Measurements from ENCODE around the gene SH3BP4.

SH3BP4 gene

GRCh38 chr2:234966340-234966739, 14.5 kb downstream of the SH3BP4 start:
- in situ Hi-C loops (cut with MboI; ENCODE audit: low sequenced_read_pairs), result no loop called here

DNA sequence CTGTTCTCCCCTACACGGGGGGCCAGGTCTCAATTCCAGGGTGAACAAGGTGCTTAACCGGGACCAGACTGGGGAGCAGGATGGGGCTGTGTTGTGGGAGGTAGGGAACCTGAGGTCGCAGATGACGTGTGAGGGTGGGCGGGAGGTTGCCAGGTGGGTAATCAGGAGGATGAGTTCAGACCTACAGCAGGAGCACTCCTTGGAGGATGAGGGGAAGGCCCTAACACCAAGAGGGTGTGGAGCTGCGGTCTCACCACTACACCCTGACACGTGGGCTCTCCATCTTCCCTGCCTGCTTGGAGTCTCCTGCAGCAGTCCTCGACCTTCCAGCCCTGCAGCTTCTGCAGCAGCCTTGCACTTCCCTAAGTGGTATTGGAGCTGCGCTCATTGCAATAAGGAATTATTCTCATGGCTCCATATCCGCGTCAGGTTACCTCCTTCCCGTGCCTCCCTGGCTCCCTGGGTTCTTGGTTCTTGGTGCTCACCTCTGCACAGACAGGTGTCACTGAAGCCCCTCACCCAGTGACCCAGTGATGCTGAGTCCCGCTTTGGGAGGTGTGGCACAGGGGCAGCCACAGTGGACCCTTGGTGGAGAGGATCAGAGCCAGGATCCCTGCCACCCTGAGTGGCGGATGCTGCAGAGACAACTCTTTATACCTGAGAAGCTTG, 15.5 kb downstream of the SH3BP4 start:
- in situ Hi-C loops (cut with MboI; ENCODE audit: low sequenced_read_pairs), result no loop called here

DNA sequence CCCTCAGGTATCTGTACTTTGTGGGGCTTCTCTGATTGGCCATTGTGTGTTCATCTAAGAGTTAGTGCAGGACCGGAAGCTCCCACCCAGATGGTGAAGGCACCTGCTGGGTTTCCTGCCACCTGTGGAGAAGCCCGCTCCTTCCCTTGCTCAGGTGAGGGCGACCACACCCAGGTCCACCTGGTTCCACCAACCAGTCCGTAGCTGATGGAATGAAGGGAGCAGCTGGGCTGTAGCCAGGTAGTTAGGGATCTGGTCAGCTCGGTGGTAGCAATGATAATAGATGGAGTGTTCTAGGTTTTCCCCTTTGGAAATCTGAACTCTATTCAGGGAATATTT, 16.0 kb downstream of the SH3BP4 start:
- in situ Hi-C loops (cut with MboI; ENCODE audit: low sequenced_read_pairs), result no loop called here

- in situ Hi-C loops (cut with MboI; ENCODE audit: low sequenced_read_pairs), result no loop called here
Measured at GRCh38 chr2:234968631-234969305, 17.0 kb downstream of the SH3BP4 start.

DNA sequence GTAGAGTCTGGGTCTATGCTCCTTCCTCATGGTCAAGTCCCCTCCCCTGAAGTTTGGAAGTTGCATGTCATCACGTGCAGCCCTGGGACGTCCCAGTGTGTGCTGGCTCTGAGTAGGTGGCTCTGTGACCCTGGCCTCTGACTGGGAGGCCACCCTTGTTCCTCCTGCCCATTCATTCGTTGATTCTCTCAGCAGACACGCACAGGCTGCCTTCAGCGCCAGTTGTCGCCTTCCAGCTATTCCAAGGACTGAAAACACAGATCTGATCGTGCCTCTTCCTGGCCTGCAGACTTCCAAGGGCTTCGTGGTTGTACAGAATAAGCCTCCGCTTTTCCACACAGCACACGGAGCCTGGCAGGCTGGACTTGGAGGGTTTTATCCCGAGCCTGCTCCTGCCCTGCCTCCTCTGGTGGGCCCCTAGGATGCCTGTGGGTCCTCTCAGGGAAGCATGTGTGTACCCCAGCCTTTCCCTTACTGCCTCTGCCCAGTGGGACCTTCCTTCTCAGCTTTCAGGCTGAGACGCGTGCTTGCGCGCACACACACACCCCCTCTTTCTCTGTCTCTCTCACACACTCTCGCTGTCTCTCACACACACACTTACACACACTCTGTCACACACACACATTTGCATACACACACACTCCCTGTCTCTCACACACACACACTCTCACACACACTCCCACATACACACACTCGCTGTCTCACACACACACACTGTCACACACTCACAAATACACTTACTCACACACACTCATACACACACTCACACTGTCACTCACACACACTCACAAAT, 17.7 kb downstream of the SH3BP4 start:
- in situ Hi-C loops (cut with MboI; ENCODE audit: low sequenced_read_pairs), result no loop called here

GRCh38 chr2:234970099-234970440, 18.3 kb downstream of the SH3BP4 start:
- in situ Hi-C loops (cut with MboI; ENCODE audit: low sequenced_read_pairs), result no loop called here

- in situ Hi-C loops (cut with MboI; ENCODE audit: low sequenced_read_pairs), result no loop called here
Measured at GRCh38 chr2:234970477-234970882, 18.7 kb downstream of the SH3BP4 start.

DNA sequence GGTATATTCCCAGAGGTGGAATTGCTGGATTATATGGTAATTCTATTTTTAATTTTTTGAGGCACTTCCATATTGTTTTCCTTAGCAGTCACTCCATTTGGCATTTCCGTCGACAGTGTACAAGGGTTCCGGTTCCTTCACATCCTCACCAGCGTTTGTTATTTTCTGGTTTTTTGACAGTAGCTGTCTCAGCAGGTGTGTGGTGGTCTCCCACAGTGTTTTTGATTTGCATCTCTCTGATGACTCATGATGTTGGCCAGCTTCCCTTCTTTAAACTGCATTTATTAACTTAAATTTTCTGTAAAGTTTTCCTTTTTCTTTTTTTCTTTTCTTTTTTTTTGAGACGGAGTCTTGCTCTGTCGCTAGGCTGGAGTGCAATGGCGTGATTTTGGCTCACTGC, 19.7 kb downstream of the SH3BP4 start:
- in situ Hi-C loops (cut with MboI; ENCODE audit: low sequenced_read_pairs), result no loop called here

GRCh38 chr2:234973008-234973407, 21.2 kb downstream of the SH3BP4 start:
- in situ Hi-C loops (cut with MboI; ENCODE audit: low sequenced_read_pairs), result no loop called here

GRCh38 chr2:234974501-234975385, 22.9 kb downstream of the SH3BP4 start:
- in situ Hi-C loops (cut with MboI; ENCODE audit: low sequenced_read_pairs), result no loop called here

GRCh38 chr2:234975611-234976010, 23.8 kb downstream of the SH3BP4 start:
- in situ Hi-C loops (cut with MboI; ENCODE audit: low sequenced_read_pairs), result no loop called here

GRCh38 chr2:234976479-234977227, 24.8 kb downstream of the SH3BP4 start:
- in situ Hi-C loops (cut with MboI; ENCODE audit: low sequenced_read_pairs), result no loop called here

DNA sequence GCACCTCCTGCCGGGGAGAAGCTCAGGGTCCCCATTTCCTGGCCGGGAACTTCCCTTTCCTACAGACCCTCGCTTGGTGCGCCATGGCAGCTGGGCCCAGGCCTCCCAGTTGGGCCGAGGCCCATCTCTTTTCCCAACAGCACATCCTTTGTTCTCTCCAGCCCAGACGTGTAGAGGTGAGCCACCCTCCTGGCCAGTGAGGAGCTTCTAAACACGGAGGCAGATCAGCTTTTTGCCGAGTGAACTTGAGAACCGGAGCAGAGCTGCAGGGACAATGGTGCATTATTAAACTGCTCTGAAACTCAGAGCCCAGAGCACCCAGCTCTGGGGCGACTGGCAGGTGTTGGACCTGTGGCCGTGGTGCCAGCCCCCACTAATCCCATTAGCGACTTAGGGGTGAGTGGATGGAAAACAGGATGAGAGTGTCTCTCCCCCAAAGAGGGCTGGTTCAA, 25.4 kb downstream of the SH3BP4 start:
- in situ Hi-C loops (cut with MboI; ENCODE audit: low sequenced_read_pairs), result no loop called here

DNA sequence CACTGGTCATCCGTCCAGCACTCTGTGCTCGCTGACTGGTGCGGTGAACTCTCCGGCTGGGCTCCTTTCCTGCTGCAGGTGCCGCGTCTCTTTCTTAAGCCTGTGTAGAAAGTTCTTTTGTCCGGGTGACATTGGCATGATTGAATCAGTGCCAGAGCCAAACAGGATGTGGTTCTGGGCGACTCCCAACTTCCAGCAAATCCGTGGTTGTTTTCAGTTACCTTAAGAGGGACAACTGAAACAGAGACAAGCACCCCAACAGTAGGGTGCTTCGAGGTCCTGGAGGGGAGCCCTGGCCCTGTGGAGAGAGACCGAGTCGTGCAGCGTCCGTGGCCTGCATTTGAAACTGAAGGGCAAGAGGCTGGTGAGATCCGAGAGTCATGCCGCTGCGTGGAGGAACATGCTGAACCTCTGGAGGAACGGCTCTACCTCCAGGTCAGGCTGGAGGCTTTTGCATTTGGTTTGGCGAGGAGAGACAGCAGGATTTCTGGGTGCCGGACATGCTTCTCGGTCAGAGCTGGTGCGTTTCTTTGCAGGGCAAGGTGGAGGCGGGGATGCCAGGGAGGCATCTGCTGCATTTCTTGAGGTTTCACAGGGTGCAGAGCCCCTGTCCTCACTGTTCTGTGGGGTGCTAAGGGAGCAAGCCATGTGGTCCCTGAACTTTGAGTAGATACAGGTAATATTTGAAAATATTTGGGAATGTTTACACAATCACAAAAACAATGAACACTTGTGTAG, 26.8 kb downstream of the SH3BP4 start:
- in situ Hi-C loops (cut with MboI; ENCODE audit: low sequenced_read_pairs), result no loop called here

DNA sequence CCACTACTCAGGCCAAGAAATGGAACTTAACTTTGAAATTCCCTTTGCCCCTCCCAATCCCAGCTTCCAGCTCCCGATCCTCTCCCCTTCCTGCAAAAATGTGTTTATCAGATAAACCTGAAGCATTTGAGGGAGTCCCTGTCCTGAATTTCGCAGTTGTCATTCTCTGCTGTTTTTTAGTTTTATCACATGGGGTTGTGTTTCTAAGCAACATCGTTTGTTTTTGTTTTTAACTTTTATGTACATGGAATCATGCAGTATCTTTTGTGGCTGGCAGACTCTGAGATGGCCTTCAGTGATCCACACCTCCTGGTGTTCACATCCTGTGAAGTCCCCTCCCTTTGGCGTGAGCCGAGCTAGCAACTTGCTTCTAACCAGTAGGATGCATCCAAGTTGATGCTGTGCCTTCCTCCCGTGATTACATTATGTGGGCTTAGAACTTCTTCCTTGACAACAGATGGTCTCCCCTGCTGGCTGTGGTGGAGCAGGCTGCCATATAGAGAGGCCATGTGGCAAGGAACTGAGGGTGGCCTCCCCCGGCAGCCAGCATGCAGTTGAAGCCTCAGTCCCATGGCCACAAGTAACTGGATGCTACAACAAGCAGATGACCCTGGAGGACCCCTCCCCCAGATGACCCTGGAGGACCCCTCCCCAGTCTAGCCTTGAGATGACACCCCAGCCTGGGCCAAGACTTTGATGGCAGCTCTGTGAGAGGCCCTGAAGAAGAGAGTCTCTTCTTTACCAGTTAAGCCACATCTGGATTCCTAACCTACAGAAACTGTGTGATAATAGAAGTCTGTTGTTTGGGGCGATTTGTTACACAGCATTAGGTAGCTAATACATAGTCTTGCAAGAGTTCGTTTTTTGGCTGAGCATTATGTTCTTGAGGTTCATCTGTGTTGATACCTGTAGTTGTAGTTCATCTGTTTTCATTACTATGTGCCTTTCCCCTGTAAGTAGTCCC, 27.7 kb downstream of the SH3BP4 start:
- in situ Hi-C loops (cut with MboI; ENCODE audit: low sequenced_read_pairs), result no loop called here

- in situ Hi-C loops (cut with MboI; ENCODE audit: low sequenced_read_pairs), result no loop called here
Measured at GRCh38 chr2:234980451-234981187, 28.8 kb downstream of the SH3BP4 start.

DNA sequence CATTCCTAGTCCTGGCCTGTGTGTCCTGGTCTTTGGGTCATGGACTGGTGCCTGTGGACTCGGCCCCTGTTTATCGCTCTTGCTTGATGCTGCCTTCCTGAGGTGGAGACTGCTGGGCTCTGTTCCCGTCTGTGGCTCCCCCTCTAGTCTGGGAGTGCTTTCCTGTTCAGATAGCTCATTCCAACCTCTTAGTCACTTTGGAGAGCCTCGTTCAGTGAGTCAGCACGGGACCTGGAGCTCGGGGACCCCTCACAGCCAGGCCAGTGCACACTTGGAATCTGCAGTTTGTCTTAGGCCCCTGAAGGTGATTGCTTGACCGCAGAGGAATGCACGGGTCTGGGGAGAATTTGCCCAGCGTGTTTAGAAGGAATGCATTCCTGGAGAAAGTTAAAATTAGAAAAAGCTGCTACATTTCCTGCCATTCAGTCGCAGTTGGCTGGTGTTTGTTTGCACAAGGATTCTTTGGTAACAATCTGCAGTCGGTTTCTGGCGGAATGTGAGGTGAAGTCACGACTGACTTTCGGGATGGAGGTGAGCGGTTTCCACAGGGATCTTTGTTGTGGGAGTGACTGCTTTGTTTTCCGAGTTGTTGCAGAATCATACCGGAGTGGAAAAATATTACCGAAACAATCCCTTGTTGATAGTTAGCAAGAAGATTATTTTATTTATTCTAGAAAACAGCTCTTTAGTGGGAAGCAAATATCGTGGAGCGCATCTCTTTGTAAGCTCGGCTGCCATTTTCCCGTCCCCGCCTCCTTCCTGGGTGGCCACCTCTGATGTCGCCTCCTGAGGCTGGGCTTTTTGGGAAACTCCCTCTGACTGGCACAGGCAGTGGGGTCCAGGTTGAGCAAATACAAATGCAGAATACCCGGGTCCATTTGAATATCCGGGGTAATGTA, 29.6 kb downstream of the SH3BP4 start:
- in situ Hi-C loops (cut with MboI; ENCODE audit: low sequenced_read_pairs), result no loop called here

Data from hTERT RPE-1 (cell line).